22Rv1 (cell line): ENCODE results near the gene KLHL33.

ENCODE experiments used
- H3K27ac ChIP-seq: fragments of 450-650 bp; 2 replicates; pipeline ENCODE4 v1.5.1; 2017
- CTCF ChIP-seq: fragments of 450-650 bp; IDR thresholded peaks from 2 replicates; pipeline ENCODE4 v1.5.1; 2017; ENCODE audit warnings: mild to moderate bottlenecking
- ZFX ChIP-seq: fragments of 450-650 bp; IDR thresholded peaks from 2 replicates; pipeline ENCODE4 v1.6.1; 2017; ENCODE audit warnings: antibody characterized with exemption, borderline replicate concordance

Gene KLHL33

GRCh38 chr14:20417250-20418186 lies 18.4 kb downstream of the KLHL33 start:
- H3K27ac ChIP-seq = peak overlapping the region; percentile 70
- TF ChIP-seq ZFX (no peak), CTCF (no peak)

GRCh38 chr14:20416223-20416622 lies 19.7 kb downstream of the KLHL33 start:
- peak overlapping the region; percentile 70 for H3K27ac ChIP-seq
- no peak for TF ChIP-seq CTCF
- no peak for TF ChIP-seq ZFX

- peak overlapping the region; percentile 70; the same call in 1 of the 2 replicates for H3K27ac ChIP-seq
- TF ChIP-seq CTCF (peak; percentile 80), ZFX (no peak)
These were observed 20.2 kb downstream of the KLHL33 start for GRCh38 chr14:20415782-20416206.

DNA sequence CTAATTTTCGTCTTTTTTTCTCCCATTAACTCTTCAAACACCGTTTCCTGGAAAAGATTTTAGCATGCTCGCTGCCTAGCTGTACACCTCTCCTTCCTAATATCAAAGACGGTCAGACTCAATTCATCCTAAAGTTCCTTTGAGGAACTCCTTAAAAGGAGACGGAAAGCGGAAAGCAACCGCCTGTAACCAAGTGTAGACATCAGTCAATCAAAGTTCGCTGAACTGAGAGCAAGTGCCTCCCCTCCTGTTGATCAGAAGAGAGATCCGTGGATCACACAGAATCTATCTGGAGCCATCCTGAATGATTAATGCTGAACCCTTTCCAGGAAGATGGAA lies 22.3 kb downstream of the KLHL33 start:
- no peak for TF ChIP-seq CTCF
- TF ChIP-seq ZFX = no peak
- peak overlapping the region; percentile 92 for H3K27ac ChIP-seq

- peak within 1 kb of the TSS; percentile 92 for H3K27ac ChIP-seq
These were observed 22.9 kb downstream of the KLHL33 start, which contains the start of gene TEP1 for GRCh38 chr14:20412876-20413743. TEP1 (minus strand) TSS chr14:20413501; CDS start chr14:20408439, 5,062 bp downstream.

GRCh38 chr14:20412411-20412810 lies 23.6 kb downstream of the KLHL33 start:
- TF ChIP-seq ZFX = no peak
- peak overlapping the region; percentile 92 for H3K27ac ChIP-seq

More at GRCh38 chr14:20412876-20413743, 22.9 kb downstream of the KLHL33 start, which contains the start of gene TEP1:
- TF ChIP-seq CTCF = no peak
- TF ChIP-seq ZFX = no peak

- H3K27ac ChIP-seq = no peak overlapping the region
These were observed 26.7 kb downstream of the KLHL33 start for GRCh38 chr14:20409226-20409625.

More at GRCh38 chr14:20409226-20409625, 26.7 kb downstream of the KLHL33 start:
- TF ChIP-seq CTCF = no peak
- TF ChIP-seq ZFX = no peak
